ENCODE measurements around the gene ATP5F1C. TPM values are rescaled to one million over a fixed set of nuclear protein-coding genes. Genes with fewer than 3 reads are reported as not detected.

The ATP5F1C gene
- total RNA-seq, 1 experiment from 2014 or later: 280 TPM

DNA sequence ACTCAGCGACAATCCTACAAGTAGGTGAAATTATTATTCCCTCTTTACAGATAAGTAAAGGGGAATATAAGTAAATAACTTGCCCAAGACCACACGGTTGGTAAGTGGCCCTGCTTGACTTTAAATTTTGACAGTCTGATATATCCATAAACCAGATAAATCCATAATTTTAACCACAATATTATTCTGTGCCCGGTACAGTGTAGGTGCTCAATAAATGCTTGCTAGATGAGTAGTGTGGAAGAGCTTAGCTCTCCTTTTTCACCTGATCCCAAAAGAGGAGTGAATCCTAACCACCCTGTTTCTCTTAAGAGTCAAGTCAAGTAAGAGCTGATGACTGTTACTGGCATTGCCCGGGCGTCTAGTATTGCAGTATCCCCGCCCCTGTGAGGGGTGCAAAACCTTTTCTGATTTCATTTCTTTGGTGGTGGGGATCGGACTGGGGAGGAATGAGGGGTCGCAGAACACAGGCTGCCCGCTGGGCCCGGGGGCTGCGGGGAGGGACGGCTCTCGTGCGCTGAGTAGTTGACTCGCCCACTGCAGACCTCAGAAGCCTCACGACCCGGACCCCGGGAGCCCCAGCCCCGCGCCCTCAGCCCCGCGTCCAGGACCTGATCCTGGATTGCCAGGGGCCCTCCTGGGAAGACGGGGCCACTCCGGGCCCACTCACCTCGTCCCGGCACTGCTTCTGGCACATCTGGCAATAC lies 674 bp upstream of the ATP5F1C start:
- H3K18ac ChIP-seq (ENCODE audit: insufficient read length, low read depth, low read length): peak overlapping the region; percentile 75
- H2AFZ ChIP-seq (ENCODE audit: low read length): peak overlapping the region; percentile 41
- no peak overlapping the region for H2BK5ac ChIP-seq (ENCODE audit: insufficient read length, low read length)
- no peaks in the 10 kb centered on the region for H3K9me3 Mint-ChIP-seq
- no peak overlapping the region for H4K8ac ChIP-seq (replicated peaks; ENCODE audit: insufficient read length, low read depth, low read length)
- no peak overlapping the region for H3K4ac ChIP-seq (ENCODE audit: low read depth, low read length)
- no peak overlapping the region for H2BK12ac ChIP-seq (ENCODE audit: insufficient read length, low read depth, low read length)
- no peak overlapping the region for H2AK5ac ChIP-seq (ENCODE audit: insufficient read length, low read length)
- peaks cover 3% of the 10 kb centered on the region for H3K79me1 ChIP-seq (ENCODE audit: insufficient read depth, low read depth, low read length, poor library complexity, severe bottlenecking)
- H3K79me2 ChIP-seq (ENCODE audit: insufficient read depth, low read length): peaks cover 45% of the 10 kb centered on the region
- no peak overlapping the region for H3K4me3 Mint-ChIP-seq
- H4K5ac ChIP-seq (ENCODE audit: insufficient read length, low read depth, low read length): no peak overlapping the region
- H3K36me3 Mint-ChIP-seq (ENCODE audit: insufficient read depth in 1 of 3, low read depth in 3 of 3): peaks cover 6 to 22% (median 21%) of the 10 kb centered on the region in 3 experiments; a peak in 6 of 7 replicates
- H3K14ac ChIP-seq (ENCODE audit: insufficient read depth, low read length): peak overlapping the region; percentile 71
- peak overlapping the region; percentile 95 for H3K4me2 ChIP-seq (ENCODE audit: insufficient read depth, insufficient read length, low read length)
- H2BK15ac ChIP-seq (ENCODE audit: low read depth, low read length): no peak overlapping the region
- no peaks in the 10 kb centered on the region for H4K20me1 ChIP-seq (ENCODE audit: control insufficient read depth, insufficient read depth, insufficient read length)
- WGBS (ENCODE audit: extremely low coverage, insufficient read length, low lambda C conversion rate): no CpG with 5 or more reads among the region's 26 CpGs
- no peak overlapping the region for H4K91ac ChIP-seq (ENCODE audit: insufficient read length, low read depth, low read length)
- H3K4me1 Mint-ChIP-seq: peaks cover 13 to 15% of the 10 kb centered on the region in 2 experiments
- TF ChIP-seq, protein P1, sequence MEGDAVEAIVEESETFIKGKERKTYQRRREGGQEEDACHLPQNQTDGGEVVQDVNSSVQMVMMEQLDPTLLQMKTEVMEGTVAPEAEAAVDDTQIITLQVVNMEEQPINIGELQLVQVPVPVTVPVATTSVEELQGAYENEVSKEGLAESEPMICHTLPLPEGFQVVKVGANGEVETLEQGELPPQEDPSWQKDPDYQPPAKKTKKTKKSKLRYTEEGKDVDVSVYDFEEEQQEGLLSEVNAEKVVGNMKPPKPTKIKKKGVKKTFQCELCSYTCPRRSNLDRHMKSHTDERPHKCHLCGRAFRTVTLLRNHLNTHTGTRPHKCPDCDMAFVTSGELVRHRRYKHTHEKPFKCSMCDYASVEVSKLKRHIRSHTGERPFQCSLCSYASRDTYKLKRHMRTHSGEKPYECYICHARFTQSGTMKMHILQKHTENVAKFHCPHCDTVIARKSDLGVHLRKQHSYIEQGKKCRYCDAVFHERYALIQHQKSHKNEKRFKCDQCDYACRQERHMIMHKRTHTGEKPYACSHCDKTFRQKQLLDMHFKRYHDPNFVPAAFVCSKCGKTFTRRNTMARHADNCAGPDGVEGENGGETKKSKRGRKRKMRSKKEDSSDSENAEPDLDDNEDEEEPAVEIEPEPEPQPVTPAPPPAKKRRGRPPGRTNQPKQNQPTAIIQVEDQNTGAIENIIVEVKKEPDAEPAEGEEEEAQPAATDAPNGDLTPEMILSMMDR (conservative IDR thresholded peaks at IDR 0.05): no peak
- H3K23me2 ChIP-seq (ENCODE audit: insufficient read length, low read depth, low read length, poor library complexity, severe bottlenecking): peaks cover 5% of the 10 kb centered on the region
- no peak for DNase-seq
- H3K9ac ChIP-seq (ENCODE audit: extremely low read depth, insufficient read length, low read length): peak overlapping the region; percentile 96
- H3T11ph ChIP-seq (ENCODE audit: low read length): no peak overlapping the region
- no peaks in the 10 kb centered on the region for H3K27me3 Mint-ChIP-seq (ENCODE audit: low read depth)
- H3K23ac ChIP-seq (ENCODE audit: insufficient read length, low read depth, low read length): no peak overlapping the region
- no peak overlapping the region for H3K27ac Mint-ChIP-seq
- H3K27ac ChIP-seq (ENCODE audit: insufficient read length, low read depth, low read length): no peak overlapping the region
- no peak overlapping the region for H2BK120ac ChIP-seq (ENCODE audit: low read depth, low read length, poor library complexity, severe bottlenecking)
- no peaks in the 10 kb centered on the region for H3K9me3 ChIP-seq (ENCODE audit: control insufficient read depth, low read depth, low read length)
- H3K27me3 ChIP-seq (ENCODE audit: insufficient read depth, low read length): no peaks in the 10 kb centered on the region
- no peaks in the 10 kb centered on the region for H3K4me1 ChIP-seq (ENCODE audit: insufficient read depth, low read length)
- H3K56ac ChIP-seq (ENCODE audit: insufficient read length, low read depth, low read length): no peak overlapping the region
- no peak overlapping the region for H2BK20ac ChIP-seq (ENCODE audit: low read depth, low read length, poor library complexity, severe bottlenecking)

Data from H9 (cell line).